Uterus (tissue), 4 donors: Measurements from ENCODE around the gene CHTF8. TPM values are rescaled to one million over a fixed set of nuclear protein-coding genes. Genes with fewer than 3 reads are reported as not detected.

Source experiments
- DNase-seq, 2 donors: peaks; one replicate each; pipeline ENCODE4 v3.0.0-alpha.2; 2019 to 2020
- H3K27ac ChIP-seq, 2 donors: fragments of 200-600 bp; sonication (generic); 1 replicate in 1 of 2; 2 replicates in 1 of 2; pipeline ENCODE4 v1.5.1; 2016 to 2018
- H3K27me3 ChIP-seq, 2 donors: fragments of 200-600 bp; sonication (generic); one replicate each; pipeline ENCODE4 v1.5.1; 2018 to 2019; ENCODE audit warnings: control low read depth in 1 of 2
- H3K36me3 ChIP-seq, 2 donors: fragments of 200-600 bp; sonication (generic); one replicate each; pipeline ENCODE4 v1.5.1; 2019; ENCODE audit warnings: control low read depth in 1 of 2
- H3K4me1 ChIP-seq, 2 donors: fragments of 200-600 bp; sonication (generic); one replicate each; pipeline ENCODE4 v1.5.1; 2018 to 2019; ENCODE audit warnings: control low read depth in 1 of 2
- H3K4me3 ChIP-seq, 2 donors: fragments of 200-600 bp; sonication (generic); 1 replicate in 1 of 2; 2 replicates in 1 of 2; pipeline ENCODE4 v1.5.1; 2018 to 2019; ENCODE audit warnings: mild to moderate bottlenecking in 1 of 2
- H3K9me3 ChIP-seq, 2 donors: fragments of 200-600 bp; sonication (generic); one replicate each; pipeline ENCODE4 v1.5.1; 2019; ENCODE audit warnings: control low read depth in 1 of 2
- CTCF ChIP-seq, 4 experiments: fragments of 200-600 bp in 2 of 4; fragments of 450-650 bp in 2 of 4; sonication (generic) in 2 of 4; IDR thresholded peaks; one replicate each; pipeline ENCODE4 v1.5.1; 2016 to 2019; ENCODE audit warnings: antibody characterized with exemption in 4 of 4, mild to moderate bottlenecking in 2 of 4, moderate library complexity in 1 of 4
- POLR2A ChIP-seq, 2 donors: fragments of 450-650 bp; IDR thresholded peaks; one replicate each; pipeline ENCODE4 v1.6.1; 2016; ENCODE audit warnings: antibody characterized with exemption in 2 of 2, mild to moderate bottlenecking in 1 of 2, moderate library complexity in 1 of 2
- intact Hi-C: fragments of 100-400 bp; cut with DNase I; formaldehyde crosslinking; loops from one replicate; pipeline ENCODE4 v1.15.1; 2023; ENCODE audit warnings: low total_unique reads
- total RNA-seq, 4 donors: library from RNA; depleted of rRNA in 3 of 4; stranded (reverse); fragments of >200 nt in 3 of 4; gene quantifications; one replicate each; pipeline versions ENCODE4 v1.1.0 to v1.2.4, GENCODE V29; 2014 to 2023
- donor health status: DM: yes; HTN: yes; CAD: no.

CHTF8 gene
- total RNA-seq, 4 donors from 2014 or later = 29.7 to 120 (median 65.3) TPM

DNA sequence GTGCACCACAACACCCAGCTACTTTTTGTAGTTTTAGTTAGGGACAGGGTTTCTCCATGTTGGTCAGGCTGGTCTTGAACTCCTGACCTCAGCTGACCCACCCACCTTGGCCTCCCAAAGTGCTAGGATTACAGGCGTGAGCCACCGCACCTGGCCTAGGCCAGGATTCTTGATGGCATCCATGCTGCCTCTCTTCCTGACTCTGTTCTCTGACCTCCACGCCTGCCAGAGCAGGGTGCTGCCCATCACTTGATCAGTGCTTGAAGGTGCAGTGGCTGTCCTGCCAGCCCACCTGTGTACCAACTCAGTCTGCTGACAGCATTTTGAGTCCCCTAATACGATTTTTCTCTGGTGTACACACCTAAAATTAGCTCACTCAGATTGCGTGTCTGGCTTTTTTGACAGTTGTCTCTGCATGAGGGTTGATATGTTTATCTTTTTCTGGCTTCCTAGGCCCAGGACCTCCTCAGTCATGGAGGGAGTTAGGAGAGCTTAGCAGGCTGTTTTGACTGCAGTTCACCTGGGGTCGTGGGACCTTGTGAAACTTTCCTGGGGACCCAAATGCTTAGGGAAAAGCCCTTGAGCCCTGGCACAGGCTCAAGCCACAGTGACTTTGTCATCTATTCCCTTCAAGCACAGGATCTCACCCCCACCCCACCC, 21.0 kb downstream of the CHTF8 start:
- H3K27me3 ChIP-seq = peaks cover 0 to 11% of the 10 kb centered on the region in 2 donors
- H3K4me1 ChIP-seq = peaks cover 0 to 16% of the 10 kb centered on the region in 2 donors
- H3K27ac ChIP-seq = no peak overlapping the region
- no peak overlapping the region for H3K4me3 ChIP-seq
- H3K9me3 ChIP-seq = no peaks in the 10 kb centered on the region
- intact Hi-C loops = no loop called here
- no peaks in the 10 kb centered on the region for H3K36me3 ChIP-seq
- TF ChIP-seq POLR2A (IDR thresholded peaks at IDR 0.05) (no peak), CTCF (IDR thresholded peaks at IDR 0.05) (no peak)
- DNase-seq = no peak

DNA sequence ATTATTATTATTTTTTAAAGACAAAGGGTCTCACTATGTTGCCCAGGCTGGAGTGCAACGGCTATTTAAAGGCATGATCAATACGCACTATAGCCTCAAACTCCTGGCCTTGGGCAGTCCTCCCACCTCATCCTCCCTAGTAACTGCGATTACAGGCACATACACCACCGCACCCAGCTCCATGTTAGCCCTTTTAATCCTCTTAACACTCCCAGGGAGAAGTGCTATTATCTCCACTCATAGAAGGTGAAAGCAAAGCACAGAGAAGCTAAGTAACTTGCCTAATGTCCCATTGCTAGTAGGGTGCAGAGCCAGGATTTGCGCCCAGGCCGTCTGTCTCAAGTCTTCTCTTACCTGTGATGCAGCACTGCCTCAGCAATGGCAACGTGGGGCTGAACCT, 22.0 kb downstream of the CHTF8 start:
- no peak for DNase-seq
- intact Hi-C loops = no loop called here
- TF ChIP-seq CTCF (IDR thresholded peaks at IDR 0.05) (no peak), POLR2A (IDR thresholded peaks at IDR 0.05) (no peak)
- no peaks in the 10 kb centered on the region for H3K9me3 ChIP-seq
- H3K27me3 ChIP-seq = peaks cover 0 to 11% of the 10 kb centered on the region in 2 donors
- no peak overlapping the region for H3K27ac ChIP-seq
- H3K4me3 ChIP-seq = no peak overlapping the region
- peaks cover 0 to 16% of the 10 kb centered on the region in 2 donors for H3K4me1 ChIP-seq
- no peaks in the 10 kb centered on the region for H3K36me3 ChIP-seq

DNA sequence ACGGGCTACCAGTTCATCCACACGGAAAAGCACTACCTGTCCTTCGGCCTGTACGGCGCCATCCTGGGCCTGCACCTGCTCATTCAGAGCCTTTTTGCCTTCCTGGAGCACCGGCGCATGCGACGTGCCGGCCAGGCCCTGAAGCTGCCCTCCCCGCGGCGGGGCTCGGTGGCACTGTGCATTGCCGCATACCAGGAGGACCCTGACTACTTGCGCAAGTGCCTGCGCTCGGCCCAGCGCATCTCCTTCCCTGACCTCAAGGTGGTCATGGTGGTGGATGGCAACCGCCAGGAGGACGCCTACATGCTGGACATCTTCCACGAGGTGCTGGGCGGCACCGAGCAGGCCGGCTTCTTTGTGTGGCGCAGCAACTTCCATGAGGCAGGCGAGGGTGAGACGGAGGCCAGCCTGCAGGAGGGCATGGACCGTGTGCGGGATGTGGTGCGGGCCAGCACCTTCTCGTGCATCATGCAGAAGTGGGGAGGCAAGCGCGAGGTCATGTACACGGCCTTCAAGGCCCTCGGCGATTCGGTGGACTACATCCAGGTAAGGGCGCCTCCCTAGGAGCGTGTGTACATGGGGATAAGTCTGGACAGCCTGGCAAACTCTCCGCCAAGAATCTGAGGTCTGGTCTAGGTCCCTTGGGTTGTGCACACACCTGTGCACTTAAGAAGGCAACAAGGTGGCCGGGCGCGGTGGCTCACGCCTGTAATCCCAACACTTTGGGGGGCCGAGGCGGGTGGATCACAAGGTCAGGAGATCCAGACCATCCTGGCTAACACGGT, 22.7 kb downstream of the CHTF8 start:
- Histone ChIP-seq H3K36me3 (no peaks in the 10 kb centered on the region), H3K9me3 (no peaks in the 10 kb centered on the region), H3K4me1 (peaks cover 0 to 16% of the 10 kb centered on the region in 2 donors), H3K27ac (no peak overlapping the region), H3K4me3 (no peak overlapping the region), H3K27me3 (peaks cover 0 to 11% of the 10 kb centered on the region in 2 donors)
- TF ChIP-seq POLR2A (IDR thresholded peaks at IDR 0.05) (no peak), CTCF (IDR thresholded peaks at IDR 0.05) (no peak)
- no peak for DNase-seq
- intact Hi-C loops = no loop called here

- DNase-seq = no peak
- H3K9me3 ChIP-seq = no peaks in the 10 kb centered on the region
- peaks cover 0 to 16% of the 10 kb centered on the region in 2 donors for H3K4me1 ChIP-seq
- no peak overlapping the region for H3K27ac ChIP-seq
- TF ChIP-seq CTCF (IDR thresholded peaks at IDR 0.05) = no peak
- no peak for TF ChIP-seq POLR2A (IDR thresholded peaks at IDR 0.05)
- H3K36me3 ChIP-seq = no peaks in the 10 kb centered on the region
- H3K4me3 ChIP-seq = no peak overlapping the region
- intact Hi-C loops = no loop called here
- H3K27me3 ChIP-seq = peaks cover 0 to 11% of the 10 kb centered on the region in 2 donors
These were observed 23.5 kb downstream of the CHTF8 start for GRCh38 chr16:69108905-69109252.
